Measurements from ENCODE around the gene ZNF697. TPM values are rescaled to one million over a fixed set of nuclear protein-coding genes. Genes with fewer than 3 reads are reported as not detected.
"Not testable (repeated sequence)": the region's sequence is repeated elsewhere in the genome, so short reads cannot be mapped to it uniquely, and the experiment has no call there.

Gene ZNF697
- total RNA-seq, 1 experiment from 2014 or later, result 2.9 TPM

GRCh38 chr1:119573886-119574285 is 74.2 kb downstream of the ZNF697 start:
- no TSS peak for BruUV-seq (replicated peaks)
- Mint-ChIP-seq H3K27me3 (ENCODE audit: insufficient read depth, unreplicated experiment) (no peaks in the 10 kb centered on the region), H3K27ac (ENCODE audit: unreplicated experiment) (no peak overlapping the region), H3K9me3 (ENCODE audit: unreplicated experiment) (no peaks in the 10 kb centered on the region), H3K4me1 (ENCODE audit: low read depth, unreplicated experiment) (no peaks in the 10 kb centered on the region), H3K36me3 (ENCODE audit: insufficient read depth, unreplicated experiment) (no peaks in the 10 kb centered on the region), H3K4me3 (ENCODE audit: unreplicated experiment) (no peak overlapping the region)
- intact Hi-C loops (cut with micrococcal nuclease; ENCODE audit: unreplicated experiment), result no loop called here
- H3K36me3 ChIP-seq (ENCODE audit: control insufficient read depth, insufficient read depth, low read length), result no peaks in the 10 kb centered on the region
- TF ChIP-seq CTCF (IDR thresholded peaks at IDR 0.05; ENCODE audit: insufficient read depth in 1 of 2, low read depth in 1 of 2, low read length in 1 of 2, severe bottlenecking in 1 of 2, unreplicated experiment in 1 of 2), result no peak
- H3K9me3 ChIP-seq, result no peaks in the 10 kb centered on the region
- no peaks in the 10 kb centered on the region for H3K4me1 ChIP-seq
- no peaks in the 10 kb centered on the region for H3K27me3 ChIP-seq (replicated peaks; ENCODE audit: control insufficient read depth, insufficient read depth, low read length)
- POLR2A ChIA-PET, result no interaction called here
- DNase-seq, result no peak
- H3K4me3 ChIP-seq (ENCODE audit: low read depth, low read length), result no peak overlapping the region
- CTCF ChIA-PET, result no interaction called here

GRCh38 chr1:119569930-119570622 is 78.0 kb downstream of the ZNF697 start:
- POLR2A ChIA-PET; H3K27me3 Mint-ChIP-seq (ENCODE audit: insufficient read depth, unreplicated experiment); DNase-seq; BruUV-seq (replicated peaks); H3K9me3 ChIP-seq; H3K4me3 Mint-ChIP-seq (ENCODE audit: unreplicated experiment); H3K27ac Mint-ChIP-seq (ENCODE audit: unreplicated experiment); H3K27me3 ChIP-seq (replicated peaks; ENCODE audit: control insufficient read depth, insufficient read depth, low read length); H3K9me3 Mint-ChIP-seq (ENCODE audit: unreplicated experiment); H3K36me3 ChIP-seq (ENCODE audit: control insufficient read depth, insufficient read depth, low read length); H3K4me1 Mint-ChIP-seq (ENCODE audit: low read depth, unreplicated experiment); H3K4me3 ChIP-seq (ENCODE audit: low read depth, low read length); H3K36me3 Mint-ChIP-seq (ENCODE audit: insufficient read depth, unreplicated experiment); H3K4me1 ChIP-seq; intact Hi-C loops (cut with micrococcal nuclease; ENCODE audit: unreplicated experiment); CTCF ChIA-PET: not testable (repeated sequence)

Other genes with a start within 250 kb of the ZNF697 start
- not detected in 2 replicates for gene HSD3B2, start 233.1 kb downstream of the ZNF697 start, total RNA-seq (2022)
- gene HSD3B1, start 141.1 kb downstream of the ZNF697 start, total RNA-seq (2022), result 38.0 and 40.9 TPM in 2 replicates
- gene PHGDH, start 63.7 kb upstream of the ZNF697 start, total RNA-seq (2022), result 383 and 410 TPM in 2 replicates
- 10.2 and 15.2 TPM in 2 replicates for gene HMGCS2, start 120.6 kb upstream of the ZNF697 start, total RNA-seq (2022)
- 8.0 and 18.8 TPM in 2 replicates for gene REG4, start 163.2 kb upstream of the ZNF697 start, total RNA-seq (2022)
- gene ADAM30, start 248.2 kb upstream of the ZNF697 start, total RNA-seq (2022), result not detected in 2 replicates

Data from Caco-2 (cell line).